Endothelial cell of umbilical vein (primary cell): ENCODE measurements around the gene LRRC23.

ENCODE experiments used
- CTCF ChIP-seq, 2 donors: IDR thresholded peaks; 1 replicate in 1 of 2; 2 replicates in 1 of 2; pipeline ENCODE4 v1.5.1; 2011; ENCODE audit warnings: low read length in 2 of 2, mild to moderate bottlenecking in 2 of 2, moderate library complexity in 2 of 2, control low read depth in 1 of 2, inconsistent platforms in 1 of 2, low read depth in 1 of 2; ENCODE audit not compliant: insufficient read depth in 1 of 2; ENCODE audit errors: extremely low read depth in 1 of 2
- EZH2 ChIP-seq: IDR thresholded peaks from 2 replicates; pipeline ENCODE4 v1.6.1; 2012; ENCODE audit warnings: borderline replicate concordance, low read depth, mild to moderate bottlenecking, moderate library complexity, low read length, inconsistent platforms; ENCODE audit not compliant: severe bottlenecking
- JUN ChIP-seq: IDR thresholded peaks from 2 replicates; pipeline ENCODE4 v1.6.1; 2011; ENCODE audit warnings: borderline replicate concordance, low read depth; ENCODE audit not compliant: insufficient read length, insufficient read depth
- MYC ChIP-seq: IDR thresholded peaks from one replicate; pipeline ENCODE4 v1.6.1; 2011; ENCODE audit warnings: mild to moderate bottlenecking, low read depth, low read length
- POLR2A ChIP-seq: IDR thresholded peaks from 2 replicates; pipeline ENCODE4 v1.6.1; 2012; ENCODE audit warnings: low read depth, mild to moderate bottlenecking, control low read depth, low read length
- POLR2AphosphoS5 ChIP-seq: IDR thresholded peaks from 2 replicates; pipeline ENCODE4 v1.6.1; 2012; ENCODE audit warnings: low read depth, mild to moderate bottlenecking, control low read depth, low read length, moderate library complexity; ENCODE audit not compliant: insufficient read depth

- TF ChIP-seq MYC = no peak
- TF ChIP-seq POLR2AphosphoS5 = no peak
- TF ChIP-seq POLR2A = no peak
- no peak for TF ChIP-seq CTCF (IDR thresholded peaks at IDR 0.05; ENCODE audit: extremely low read depth in 1 of 2, insufficient read depth in 1 of 2, low read depth in 1 of 2, low read length in 2 of 2)
- no peak for TF ChIP-seq EZH2
- no peak for TF ChIP-seq JUN
Observed at GRCh38 chr12:6955108-6956020, 50.7 kb downstream of the LRRC23 start.
